ENCODE results near the gene PTPRG. TPM values are rescaled to one million over a fixed set of nuclear protein-coding genes. Genes with fewer than 3 reads are reported as not detected.

The PTPRG gene
- total RNA-seq, 1 experiment from 2014 or later: 69.3 TPM

- Histone ChIP-seq H2BK12ac (ENCODE audit: insufficient read length, low read depth, low read length) (no peak overlapping the region), H3K9ac (ENCODE audit: extremely low read depth, insufficient read length, low read length) (no peak overlapping the region), H3K4me2 (ENCODE audit: insufficient read depth, insufficient read length, low read length) (no peak overlapping the region), H3K79me2 (ENCODE audit: insufficient read depth, low read length) (peaks cover 31% of the 10 kb centered on the region; the same call in 1 of the 2 replicates), H3K9me3 (ENCODE audit: control insufficient read depth, low read depth, low read length) (no peaks in the 10 kb centered on the region), H2AK5ac (ENCODE audit: insufficient read length, low read length) (no peak overlapping the region), H2BK120ac (ENCODE audit: low read depth, low read length, poor library complexity, severe bottlenecking) (no peak overlapping the region), H3K27ac (ENCODE audit: insufficient read length, low read depth, low read length) (no peak overlapping the region), H4K8ac (replicated peaks; ENCODE audit: insufficient read length, low read depth, low read length) (no peak overlapping the region), H3K79me1 (ENCODE audit: insufficient read depth, low read depth, low read length, poor library complexity, severe bottlenecking) (peaks cover 4% of the 10 kb centered on the region), H3K18ac (ENCODE audit: insufficient read length, low read depth, low read length) (no peak overlapping the region), H3K4ac (ENCODE audit: low read depth, low read length) (no peak overlapping the region), H2BK20ac (ENCODE audit: low read depth, low read length, poor library complexity, severe bottlenecking) (no peak overlapping the region), H2AFZ (ENCODE audit: low read length) (no peak overlapping the region), H3T11ph (ENCODE audit: low read length) (no peak overlapping the region), H2BK15ac (ENCODE audit: low read depth, low read length) (no peak overlapping the region), H3K56ac (ENCODE audit: insufficient read length, low read depth, low read length) (no peak overlapping the region), H4K5ac (ENCODE audit: insufficient read length, low read depth, low read length) (no peak overlapping the region), H4K91ac (ENCODE audit: insufficient read length, low read depth, low read length) (no peak overlapping the region), H3K4me1 (ENCODE audit: insufficient read depth, low read length) (peaks cover 3% of the 10 kb centered on the region; the same call in 1 of the 2 replicates), H2BK5ac (ENCODE audit: insufficient read length, low read length) (no peak overlapping the region), H3K14ac (ENCODE audit: insufficient read depth, low read length) (no peak overlapping the region), H3K27me3 (ENCODE audit: insufficient read depth, low read length) (no peaks in the 10 kb centered on the region), H3K23ac (ENCODE audit: insufficient read length, low read depth, low read length) (no peak overlapping the region), H3K23me2 (ENCODE audit: insufficient read length, low read depth, low read length, poor library complexity, severe bottlenecking) (no peaks in the 10 kb centered on the region), H4K20me1 (ENCODE audit: control insufficient read depth, insufficient read depth, insufficient read length) (no peaks in the 10 kb centered on the region)
- Mint-ChIP-seq H3K4me1 (peaks cover 39 to 40% of the 10 kb centered on the region in 2 experiments), H3K9me3 (no peaks in the 10 kb centered on the region), H3K4me3 (no peak overlapping the region), H3K27ac (peak overlapping the region in 1 of 3 experiments; percentile 78; a peak in 2 of 7 replicates), H3K27me3 (ENCODE audit: low read depth) (no peaks in the 10 kb centered on the region), H3K36me3 (ENCODE audit: insufficient read depth in 1 of 3, low read depth in 3 of 3) (peaks cover 10 to 13% (median 12%) of the 10 kb centered on the region in 3 experiments; a peak in 6 of 7 replicates)
- no peak for TF ChIP-seq CTCF (conservative IDR thresholded peaks at IDR 0.05)
- no peak for DNase-seq
- no CpG with 5 or more reads among the region's 6 CpGs for WGBS (ENCODE audit: extremely low coverage, insufficient read length, low lambda C conversion rate)
These were observed 172.5 kb downstream of the PTPRG start for GRCh38 chr3:61733876-61734275.
